ES-I3 (cell line): ENCODE results near the gene OPALIN.

ENCODE experiments used
- H3K36me3 ChIP-seq: 2 replicates; pipeline ENCODE4 v1.6.1; 2013; ENCODE audit warnings: mild to moderate bottlenecking, low read length, control low read depth, moderate library complexity; ENCODE audit not compliant: insufficient read depth
- H3K4me1 ChIP-seq: 2 replicates; pipeline ENCODE4 v1.6.1; 2013; ENCODE audit warnings: mild to moderate bottlenecking, control low read depth, low read length; ENCODE audit not compliant: insufficient read depth
- H3K9ac ChIP-seq: 2 replicates; pipeline ENCODE4 v1.6.1; 2013; ENCODE audit warnings: low read depth, mild to moderate bottlenecking, low read length, moderate library complexity
- H3K9me3 ChIP-seq: 2 replicates; pipeline ENCODE4 v1.6.1; 2013; ENCODE audit warnings: mild to moderate bottlenecking, low read length, moderate library complexity; ENCODE audit not compliant: control insufficient read depth, insufficient read depth

The OPALIN gene

DNA sequence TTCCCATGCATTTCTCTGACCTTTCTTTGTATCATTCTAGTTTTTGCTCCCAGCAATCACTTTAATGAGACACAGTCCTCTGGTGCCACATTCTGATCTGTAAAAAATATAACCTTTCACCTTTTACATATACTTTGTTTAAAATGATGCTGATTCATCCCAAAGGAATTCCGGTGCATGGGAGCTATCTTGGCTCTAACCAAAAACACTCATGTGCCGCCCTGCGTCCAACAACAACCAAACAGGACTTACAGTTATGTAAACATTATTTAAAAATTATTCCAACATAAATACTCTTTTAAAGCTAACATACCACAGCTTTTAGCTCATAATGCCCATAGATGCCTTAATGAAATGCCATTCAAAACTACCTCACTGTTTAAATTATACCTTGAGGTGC lies 7.7 kb upstream of the OPALIN start:
- Histone ChIP-seq H3K9me3 (no peaks in the 10 kb centered on the region), H3K36me3 (no peaks in the 10 kb centered on the region)

GRCh38 chr10:96365571-96365970 lies 6.8 kb upstream of the OPALIN start:
- H3K9ac ChIP-seq = no peak overlapping the region

More for the DNA sequence above, 7.7 kb upstream of the OPALIN start:
- Histone ChIP-seq H3K4me1 (peaks cover 4% of the 10 kb centered on the region; the same call in 1 of the 2 replicates), H3K9ac (no peak overlapping the region)

DNA sequence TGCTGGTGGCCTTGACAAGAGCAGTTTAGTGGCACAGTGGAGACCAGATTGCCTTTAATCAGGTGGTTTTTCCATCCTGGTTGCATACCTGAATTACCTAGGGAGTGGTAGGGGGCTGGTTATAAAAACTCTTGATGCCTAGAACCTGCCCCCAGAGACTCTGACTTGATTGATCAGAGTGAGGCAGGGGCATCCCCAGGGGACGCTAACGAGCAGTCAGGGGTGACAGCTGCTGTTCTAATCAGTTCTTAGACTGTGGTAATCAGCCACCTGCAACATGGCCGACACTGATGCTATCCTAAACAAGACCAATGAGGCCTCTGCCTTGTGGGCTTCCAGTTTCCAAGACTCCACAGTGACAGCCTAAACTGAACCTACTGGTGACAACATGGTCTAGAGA lies 2.0 kb upstream of the OPALIN start:
- Histone ChIP-seq H3K9ac (no peak overlapping the region), H3K4me1 (no peaks in the 10 kb centered on the region), H3K36me3 (no peaks in the 10 kb centered on the region), H3K9me3 (no peaks in the 10 kb centered on the region)

More at GRCh38 chr10:96365571-96365970, 6.8 kb upstream of the OPALIN start:
- Histone ChIP-seq H3K9me3 (no peaks in the 10 kb centered on the region), H3K36me3 (no peaks in the 10 kb centered on the region), H3K4me1 (peaks cover 4% of the 10 kb centered on the region; the same call in 1 of the 2 replicates)

- Histone ChIP-seq H3K4me1 (no peaks in the 10 kb centered on the region), H3K36me3 (no peaks in the 10 kb centered on the region), H3K9ac (no peak overlapping the region), H3K9me3 (no peaks in the 10 kb centered on the region)
Observed at GRCh38 chr10:96360331-96360730, 1.5 kb upstream of the OPALIN start.

- no peaks in the 10 kb centered on the region for H3K4me1 ChIP-seq
- H3K9me3 ChIP-seq = no peaks in the 10 kb centered on the region
- H3K9ac ChIP-seq = no peak overlapping the region
- H3K36me3 ChIP-seq = no peaks in the 10 kb centered on the region
Observed at GRCh38 chr10:96359616-96360015, 814 bp upstream of the OPALIN start.

DNA sequence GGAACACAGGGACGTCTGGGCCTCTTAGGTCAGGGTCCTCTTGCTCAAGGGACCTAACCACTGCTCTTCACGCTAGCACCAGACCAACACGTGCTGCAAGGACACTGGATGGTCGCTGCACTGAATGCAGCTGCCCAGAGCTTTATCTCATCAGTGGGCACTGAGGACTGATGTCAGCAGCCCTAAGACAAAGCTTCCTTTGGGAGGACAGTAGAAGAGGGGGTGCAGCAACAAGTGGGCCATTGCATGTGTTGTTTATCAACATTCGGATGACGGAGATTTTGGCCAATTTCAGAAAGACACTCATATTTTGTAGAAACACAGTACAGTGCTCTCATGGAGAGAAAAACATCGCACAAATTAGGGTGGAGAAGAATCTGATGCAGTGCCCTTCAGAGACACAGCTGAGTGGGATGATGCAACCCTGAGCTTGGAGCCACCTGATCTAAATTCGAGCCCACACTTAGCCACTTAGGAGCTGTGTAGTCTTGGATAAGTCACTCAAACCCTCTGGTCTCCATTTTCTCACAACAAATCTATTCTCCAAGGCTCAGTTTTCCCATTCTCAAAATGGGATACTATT lies 1.7 kb downstream of the OPALIN start:
- no peak overlapping the region for H3K9ac ChIP-seq
- no peaks in the 10 kb centered on the region for H3K4me1 ChIP-seq
- H3K9me3 ChIP-seq = no peaks in the 10 kb centered on the region
- H3K36me3 ChIP-seq = no peaks in the 10 kb centered on the region

DNA sequence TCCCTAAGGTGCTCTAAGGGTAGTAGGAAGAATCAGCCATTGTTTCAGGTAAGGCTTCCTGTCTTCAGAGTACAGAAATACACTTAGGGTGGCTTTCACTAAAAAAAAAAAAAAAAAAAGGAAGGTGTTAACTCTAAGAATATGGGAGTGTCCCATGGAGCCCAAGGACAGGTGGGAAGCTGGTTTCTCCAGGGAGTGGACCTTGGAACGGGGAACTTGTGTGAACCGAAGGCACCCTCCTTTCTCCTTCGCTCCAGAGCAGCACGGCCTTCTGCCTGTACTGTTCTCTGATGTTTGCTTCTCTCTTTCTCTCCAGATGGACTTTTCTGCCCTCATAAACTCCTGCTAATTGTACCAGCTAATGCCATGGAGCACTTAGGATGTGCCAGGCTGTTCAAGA lies 6.2 kb downstream of the OPALIN start:
- Histone ChIP-seq H3K4me1 (no peaks in the 10 kb centered on the region), H3K36me3 (no peaks in the 10 kb centered on the region), H3K9ac (no peak overlapping the region), H3K9me3 (no peaks in the 10 kb centered on the region)

DNA sequence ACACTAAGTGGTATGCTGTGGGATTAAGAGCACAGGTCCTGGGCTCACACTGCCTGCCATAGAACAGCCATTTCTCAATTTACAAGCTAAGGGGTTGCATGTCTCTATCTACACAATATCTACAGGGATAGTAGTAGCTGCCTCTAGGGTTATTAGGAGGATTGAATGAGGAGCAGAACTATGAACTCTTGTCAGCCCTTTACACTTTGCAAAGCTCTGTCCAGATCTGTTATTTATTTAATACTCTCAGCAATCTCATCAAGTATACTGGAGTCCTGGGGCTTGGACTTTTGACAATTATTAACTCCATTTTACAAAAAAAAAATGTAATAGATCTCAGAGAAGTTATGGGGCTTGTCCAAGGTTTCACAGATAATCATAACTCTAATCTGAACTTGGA lies 6.8 kb downstream of the OPALIN start:
- Histone ChIP-seq H3K9me3 (no peaks in the 10 kb centered on the region), H3K9ac (no peak overlapping the region), H3K4me1 (no peaks in the 10 kb centered on the region), H3K36me3 (no peaks in the 10 kb centered on the region)

- 0 out of 2 replicates have a peak, but pooled peaks cover 16% of the 10 kb centered on the region for H3K4me1 ChIP-seq
- no peak overlapping the region for H3K9ac ChIP-seq
- H3K9me3 ChIP-seq = no peaks in the 10 kb centered on the region; the same call in 1 of the 2 replicates
- no peaks in the 10 kb centered on the region for H3K36me3 ChIP-seq
Observed at GRCh38 chr10:96346295-96346694, 12.5 kb downstream of the OPALIN start.

DNA sequence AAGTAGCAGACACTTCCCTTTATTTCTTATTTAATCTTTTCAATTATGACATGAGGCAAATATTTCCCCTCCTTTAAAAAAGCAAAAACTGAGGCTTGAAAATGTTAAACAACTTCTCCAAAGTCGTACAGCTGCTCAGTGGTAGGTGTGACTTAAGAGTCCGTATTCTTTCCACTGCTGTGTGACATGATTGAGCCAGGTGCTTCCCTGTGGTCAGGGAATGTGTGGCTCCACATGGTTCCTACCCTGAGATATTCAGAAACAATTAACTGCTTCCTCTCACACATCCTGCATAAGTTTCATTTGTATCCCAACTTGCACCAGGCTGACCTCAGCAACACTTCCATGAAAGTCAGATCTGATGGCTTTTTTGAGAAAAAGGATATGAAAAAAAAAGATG lies 13.6 kb downstream of the OPALIN start:
- Histone ChIP-seq H3K36me3 (no peaks in the 10 kb centered on the region), H3K9ac (no peak overlapping the region), H3K4me1 (peaks cover 17% of the 10 kb centered on the region; the same call in 1 of the 2 replicates), H3K9me3 (no peaks in the 10 kb centered on the region; the same call in 1 of the 2 replicates)

- Histone ChIP-seq H3K4me1 (peaks cover 17% of the 10 kb centered on the region; the same call in 1 of the 2 replicates), H3K9ac (no peak overlapping the region), H3K9me3 (no peaks in the 10 kb centered on the region; the same call in 1 of the 2 replicates), H3K36me3 (no peaks in the 10 kb centered on the region)
Observed at GRCh38 chr10:96344178-96344577, 14.6 kb downstream of the OPALIN start.

DNA sequence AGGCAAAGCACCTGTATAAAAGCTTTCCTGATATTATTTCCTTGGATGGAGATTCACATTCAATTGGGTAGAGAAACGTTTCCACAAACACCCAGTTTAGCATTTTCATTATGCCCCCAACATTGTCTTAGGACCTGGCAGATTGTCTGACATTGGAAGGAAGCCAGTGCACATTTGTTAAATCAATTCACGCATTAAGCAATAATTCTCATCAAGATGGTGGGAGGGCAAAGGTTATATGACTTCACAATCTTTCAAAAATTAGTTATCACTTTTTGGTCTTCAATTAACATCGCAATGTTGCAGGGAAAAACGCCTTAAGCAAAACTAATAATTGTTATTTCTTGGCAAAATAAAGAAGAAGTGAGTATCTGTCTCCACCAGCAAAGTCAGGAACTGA lies 16.4 kb downstream of the OPALIN start:
- Histone ChIP-seq H3K36me3 (no peaks in the 10 kb centered on the region), H3K9me3 (no peaks in the 10 kb centered on the region; the same call in 1 of the 2 replicates), H3K9ac (no peak overlapping the region), H3K4me1 (peaks cover 20% of the 10 kb centered on the region; the same call in 1 of the 2 replicates)

DNA sequence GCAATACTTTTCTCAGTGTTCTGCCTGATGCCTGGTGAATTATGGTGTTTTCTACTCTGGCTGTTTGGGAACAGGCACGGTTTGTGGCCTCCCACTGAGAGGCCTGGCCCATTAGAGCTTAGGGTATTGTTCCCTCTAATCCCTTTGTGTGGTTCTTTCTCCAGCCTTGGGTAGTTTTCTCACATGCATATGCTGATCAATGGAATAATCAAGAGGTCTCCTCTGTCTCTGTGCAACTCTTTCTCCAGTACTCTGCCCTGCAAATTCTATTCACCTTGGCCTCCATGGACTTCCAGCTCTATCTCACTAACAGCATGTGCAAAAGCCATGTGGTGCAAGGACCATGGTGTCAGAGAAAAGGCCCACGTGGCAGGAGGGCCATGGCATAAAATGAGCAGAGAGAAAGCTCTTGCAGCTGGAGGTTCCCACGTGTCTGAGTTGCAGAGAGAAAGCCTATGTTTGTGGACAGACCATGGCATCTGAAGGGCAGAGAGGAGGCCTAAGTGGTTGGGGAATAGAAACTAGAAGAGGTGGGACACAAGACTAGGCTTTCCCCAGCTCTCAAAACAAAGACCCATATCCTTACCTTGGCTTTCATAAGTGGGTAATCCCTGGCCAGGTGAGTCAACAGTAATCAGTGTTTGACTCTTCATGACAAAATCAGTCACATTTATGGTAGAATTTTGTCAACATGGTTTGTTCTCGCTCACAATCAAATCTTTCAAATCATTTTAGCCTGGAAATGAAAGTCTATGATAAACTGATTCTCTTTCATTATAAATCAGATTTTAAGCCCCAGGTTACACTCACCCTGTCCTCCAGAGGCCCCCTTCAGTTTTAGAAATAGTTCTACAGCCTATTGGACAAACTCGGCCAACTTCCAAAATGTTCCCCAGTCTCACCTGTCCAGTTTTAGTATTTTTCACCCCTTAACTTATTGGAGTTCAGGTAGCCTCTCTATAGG lies 17.3 kb downstream of the OPALIN start:
- no peak overlapping the region for H3K9ac ChIP-seq
- H3K9me3 ChIP-seq = no peaks in the 10 kb centered on the region; the same call in 1 of the 2 replicates
- peaks cover 20% of the 10 kb centered on the region; the same call in 1 of the 2 replicates for H3K4me1 ChIP-seq
- no peaks in the 10 kb centered on the region for H3K36me3 ChIP-seq

GRCh38 chr10:96339956-96340904 lies 18.6 kb downstream of the OPALIN start:
- no peaks in the 10 kb centered on the region for H3K9me3 ChIP-seq
- no peaks in the 10 kb centered on the region for H3K36me3 ChIP-seq
- no peak overlapping the region for H3K9ac ChIP-seq
- peaks cover 15% of the 10 kb centered on the region; the same call in 1 of the 2 replicates for H3K4me1 ChIP-seq
